Liver (tissue), 3 donors: Measurements from ENCODE around the gene SMIM36.

Experiments used
- EGR1 ChIP-seq, 2 donors: IDR thresholded peaks; 2 replicates each; pipeline ENCODE4 v1.6.1; 2016 to 2018; ENCODE audit warnings: antibody characterized with exemption in 2 of 2, low read depth in 2 of 2
- FOXA2 ChIP-seq: IDR thresholded peaks from 2 replicates; pipeline ENCODE4 v1.6.1; 2016; ENCODE audit warnings: antibody characterized with exemption
- GABPA ChIP-seq, 2 donors: IDR thresholded peaks in 1 of 2; conservative IDR thresholded peaks in 1 of 2; 2 replicates each; pipeline ENCODE4 v1.6.1; 2016; ENCODE audit warnings: antibody characterized with exemption in 2 of 2, mild to moderate bottlenecking in 1 of 2, moderate library complexity in 1 of 2
- RAD21 ChIP-seq, 2 donors: IDR thresholded peaks; 2 replicates each; pipeline ENCODE4 v1.6.1; 2016; ENCODE audit warnings: antibody characterized with exemption in 2 of 2, mild to moderate bottlenecking in 2 of 2
- SP1 ChIP-seq: IDR thresholded peaks from 2 replicates; pipeline ENCODE4 v1.6.1; 2018; ENCODE audit warnings: antibody characterized with exemption, mild to moderate bottlenecking
- TAF1 ChIP-seq: conservative IDR thresholded peaks from 2 replicates; pipeline ENCODE4 v1.6.1; 2016; ENCODE audit warnings: antibody characterized with exemption, mild to moderate bottlenecking
- YY1 ChIP-seq: IDR thresholded peaks from 2 replicates; pipeline ENCODE4 v1.6.1; 2016; ENCODE audit warnings: antibody characterized with exemption, mild to moderate bottlenecking
- TF ChIP-seq, protein P1 (sequence below): fragments of 150-350 bp; IDR thresholded peaks from 2 replicates; pipeline ENCODE4 v1.5.1; 2017; ENCODE audit warnings: improper control_type of control experiment, low read depth, low read length; ENCODE audit not compliant: missing input control
- TF ChIP-seq, protein P2 (sequence below): IDR thresholded peaks from 2 replicates; pipeline ENCODE4 v1.6.1; 2016; ENCODE audit warnings: antibody characterized with exemption, mild to moderate bottlenecking
- donor health status: healthy.
- donor health status: healthy.

DNA sequence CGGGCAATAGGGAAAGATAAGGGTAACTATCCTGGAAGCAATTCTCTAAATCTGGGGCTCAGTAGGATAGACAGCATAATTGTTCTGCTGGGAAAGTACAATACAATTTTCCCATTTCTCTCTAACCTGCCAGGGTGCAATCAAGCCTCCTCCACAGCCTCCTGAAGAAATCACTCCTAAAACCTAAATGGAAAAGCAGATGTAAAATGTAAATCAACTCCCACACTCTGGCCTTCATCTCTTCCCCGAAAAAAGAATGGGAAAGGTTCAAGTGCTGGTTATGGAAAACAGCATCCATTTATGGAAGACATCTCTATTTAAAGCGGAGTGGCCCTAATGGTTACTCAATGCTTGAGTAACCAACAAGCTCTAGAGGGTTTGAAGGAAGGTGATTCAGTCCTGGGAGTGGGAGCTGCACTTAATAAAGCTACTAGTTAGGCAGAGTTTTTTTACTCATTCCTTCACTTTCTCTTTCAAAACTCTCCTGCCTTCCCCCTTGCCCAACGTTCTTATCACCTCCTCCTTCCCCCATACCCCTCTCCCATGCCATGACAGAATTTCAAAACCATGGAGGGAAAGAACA is 94.7 kb downstream of the SMIM36 start:
- TF ChIP-seq, protein P1, sequence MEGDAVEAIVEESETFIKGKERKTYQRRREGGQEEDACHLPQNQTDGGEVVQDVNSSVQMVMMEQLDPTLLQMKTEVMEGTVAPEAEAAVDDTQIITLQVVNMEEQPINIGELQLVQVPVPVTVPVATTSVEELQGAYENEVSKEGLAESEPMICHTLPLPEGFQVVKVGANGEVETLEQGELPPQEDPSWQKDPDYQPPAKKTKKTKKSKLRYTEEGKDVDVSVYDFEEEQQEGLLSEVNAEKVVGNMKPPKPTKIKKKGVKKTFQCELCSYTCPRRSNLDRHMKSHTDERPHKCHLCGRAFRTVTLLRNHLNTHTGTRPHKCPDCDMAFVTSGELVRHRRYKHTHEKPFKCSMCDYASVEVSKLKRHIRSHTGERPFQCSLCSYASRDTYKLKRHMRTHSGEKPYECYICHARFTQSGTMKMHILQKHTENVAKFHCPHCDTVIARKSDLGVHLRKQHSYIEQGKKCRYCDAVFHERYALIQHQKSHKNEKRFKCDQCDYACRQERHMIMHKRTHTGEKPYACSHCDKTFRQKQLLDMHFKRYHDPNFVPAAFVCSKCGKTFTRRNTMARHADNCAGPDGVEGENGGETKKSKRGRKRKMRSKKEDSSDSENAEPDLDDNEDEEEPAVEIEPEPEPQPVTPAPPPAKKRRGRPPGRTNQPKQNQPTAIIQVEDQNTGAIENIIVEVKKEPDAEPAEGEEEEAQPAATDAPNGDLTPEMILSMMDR = no peak
- no peak for TF ChIP-seq SP1
- no peak for TF ChIP-seq RAD21 (IDR thresholded peaks at IDR 0.05)
- TF ChIP-seq GABPA (IDR thresholded peaks at IDR 0.05 in 1 of 2, conservative IDR thresholded peaks at IDR 0.05 in 1 of 2) = no peak
- TF ChIP-seq EGR1 (IDR thresholded peaks at IDR 0.05; ENCODE audit: low read depth in 2 of 2) = no peak
- no peak for TF ChIP-seq YY1
- TF ChIP-seq, protein P2, sequence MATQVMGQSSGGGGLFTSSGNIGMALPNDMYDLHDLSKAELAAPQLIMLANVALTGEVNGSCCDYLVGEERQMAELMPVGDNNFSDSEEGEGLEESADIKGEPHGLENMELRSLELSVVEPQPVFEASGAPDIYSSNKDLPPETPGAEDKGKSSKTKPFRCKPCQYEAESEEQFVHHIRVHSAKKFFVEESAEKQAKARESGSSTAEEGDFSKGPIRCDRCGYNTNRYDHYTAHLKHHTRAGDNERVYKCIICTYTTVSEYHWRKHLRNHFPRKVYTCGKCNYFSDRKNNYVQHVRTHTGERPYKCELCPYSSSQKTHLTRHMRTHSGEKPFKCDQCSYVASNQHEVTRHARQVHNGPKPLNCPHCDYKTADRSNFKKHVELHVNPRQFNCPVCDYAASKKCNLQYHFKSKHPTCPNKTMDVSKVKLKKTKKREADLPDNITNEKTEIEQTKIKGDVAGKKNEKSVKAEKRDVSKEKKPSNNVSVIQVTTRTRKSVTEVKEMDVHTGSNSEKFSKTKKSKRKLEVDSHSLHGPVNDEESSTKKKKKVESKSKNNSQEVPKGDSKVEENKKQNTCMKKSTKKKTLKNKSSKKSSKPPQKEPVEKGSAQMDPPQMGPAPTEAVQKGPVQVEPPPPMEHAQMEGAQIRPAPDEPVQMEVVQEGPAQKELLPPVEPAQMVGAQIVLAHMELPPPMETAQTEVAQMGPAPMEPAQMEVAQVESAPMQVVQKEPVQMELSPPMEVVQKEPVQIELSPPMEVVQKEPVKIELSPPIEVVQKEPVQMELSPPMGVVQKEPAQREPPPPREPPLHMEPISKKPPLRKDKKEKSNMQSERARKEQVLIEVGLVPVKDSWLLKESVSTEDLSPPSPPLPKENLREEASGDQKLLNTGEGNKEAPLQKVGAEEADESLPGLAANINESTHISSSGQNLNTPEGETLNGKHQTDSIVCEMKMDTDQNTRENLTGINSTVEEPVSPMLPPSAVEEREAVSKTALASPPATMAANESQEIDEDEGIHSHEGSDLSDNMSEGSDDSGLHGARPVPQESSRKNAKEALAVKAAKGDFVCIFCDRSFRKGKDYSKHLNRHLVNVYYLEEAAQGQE = no peak
- no peak for TF ChIP-seq TAF1
- no peak for TF ChIP-seq FOXA2
